Measurements from ENCODE around the gene KCNQ4.

Gene KCNQ4

GRCh38 chr1:40838980-40839942, 55.7 kb downstream of the KCNQ4 start:
- no peak overlapping the region for H3K4me3 ChIP-seq (ENCODE audit: low read depth, low read length)

DNA sequence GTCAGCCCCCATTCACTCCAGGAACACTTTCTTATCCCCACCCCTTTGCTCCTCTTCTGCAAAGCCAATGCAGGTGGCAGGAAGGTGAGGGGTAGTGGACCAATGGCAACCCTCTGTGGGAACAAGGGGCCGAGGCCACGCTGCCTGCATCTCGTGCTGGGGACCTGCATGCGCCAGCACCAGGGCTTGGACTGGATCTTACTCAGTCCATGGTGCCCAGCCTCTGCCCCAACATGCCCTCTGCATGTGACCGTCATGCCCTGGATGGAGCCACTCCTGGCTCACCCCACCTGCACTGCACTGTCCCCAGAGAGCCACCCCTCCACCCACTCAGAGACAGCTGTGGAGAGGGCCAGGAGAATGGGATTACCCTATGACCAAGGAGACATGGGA, 56.4 kb downstream of the KCNQ4 start:
- no peak overlapping the region for H3K4me3 ChIP-seq (ENCODE audit: low read depth, low read length)

- no peak overlapping the region for H3K4me3 ChIP-seq (ENCODE audit: low read depth, low read length)
Measured at GRCh38 chr1:40840526-40841323, 57.1 kb downstream of the KCNQ4 start.

DNA sequence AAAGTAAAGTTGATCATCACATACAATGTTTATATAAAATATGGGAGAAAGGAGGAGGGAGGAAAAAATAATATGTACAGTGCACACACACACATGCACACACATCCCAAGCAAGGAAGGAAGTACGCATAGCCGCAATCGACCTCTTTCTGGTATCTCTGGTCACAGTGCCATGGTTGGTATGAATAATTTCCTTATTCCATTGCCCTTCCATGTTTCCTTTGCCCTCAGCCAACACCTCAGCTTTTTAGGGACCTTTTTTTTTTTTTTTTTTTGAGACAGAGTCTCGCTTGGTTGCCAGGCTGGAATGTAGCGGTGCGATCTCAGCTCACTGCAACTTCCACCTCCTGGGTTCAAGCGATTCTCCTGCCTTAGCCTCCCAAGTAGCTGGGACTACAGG, 58.0 kb downstream of the KCNQ4 start:
- no peak overlapping the region for H3K4me3 ChIP-seq (ENCODE audit: low read depth, low read length)

DNA sequence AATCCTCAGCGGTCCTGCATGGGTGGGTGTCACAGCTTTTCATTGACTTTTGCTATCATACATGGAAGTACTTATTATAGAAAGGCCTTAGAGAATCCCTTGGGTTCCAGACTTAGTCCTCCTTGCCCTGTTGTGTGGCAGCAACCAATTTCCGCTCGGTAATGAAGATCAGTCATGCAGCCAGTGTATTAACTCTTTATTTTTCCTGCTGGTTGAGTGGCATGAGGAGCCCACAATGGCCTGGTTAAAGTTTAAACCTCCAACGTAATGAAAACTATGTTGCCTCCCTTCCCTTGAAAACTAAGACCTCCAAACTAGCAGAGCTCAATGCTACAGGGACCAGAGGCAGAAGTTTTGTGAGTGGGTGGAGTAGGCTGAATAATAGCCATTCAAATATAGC, 58.6 kb downstream of the KCNQ4 start:
- no peak overlapping the region for H3K4me3 ChIP-seq (ENCODE audit: low read depth, low read length)

GRCh38 chr1:40842691-40843090, 59.1 kb downstream of the KCNQ4 start:
- H3K4me3 ChIP-seq (ENCODE audit: low read depth, low read length): no peak overlapping the region

- H3K4me3 ChIP-seq (ENCODE audit: low read depth, low read length): no peak overlapping the region
Measured at GRCh38 chr1:40844079-40844478, 60.5 kb downstream of the KCNQ4 start.

DNA sequence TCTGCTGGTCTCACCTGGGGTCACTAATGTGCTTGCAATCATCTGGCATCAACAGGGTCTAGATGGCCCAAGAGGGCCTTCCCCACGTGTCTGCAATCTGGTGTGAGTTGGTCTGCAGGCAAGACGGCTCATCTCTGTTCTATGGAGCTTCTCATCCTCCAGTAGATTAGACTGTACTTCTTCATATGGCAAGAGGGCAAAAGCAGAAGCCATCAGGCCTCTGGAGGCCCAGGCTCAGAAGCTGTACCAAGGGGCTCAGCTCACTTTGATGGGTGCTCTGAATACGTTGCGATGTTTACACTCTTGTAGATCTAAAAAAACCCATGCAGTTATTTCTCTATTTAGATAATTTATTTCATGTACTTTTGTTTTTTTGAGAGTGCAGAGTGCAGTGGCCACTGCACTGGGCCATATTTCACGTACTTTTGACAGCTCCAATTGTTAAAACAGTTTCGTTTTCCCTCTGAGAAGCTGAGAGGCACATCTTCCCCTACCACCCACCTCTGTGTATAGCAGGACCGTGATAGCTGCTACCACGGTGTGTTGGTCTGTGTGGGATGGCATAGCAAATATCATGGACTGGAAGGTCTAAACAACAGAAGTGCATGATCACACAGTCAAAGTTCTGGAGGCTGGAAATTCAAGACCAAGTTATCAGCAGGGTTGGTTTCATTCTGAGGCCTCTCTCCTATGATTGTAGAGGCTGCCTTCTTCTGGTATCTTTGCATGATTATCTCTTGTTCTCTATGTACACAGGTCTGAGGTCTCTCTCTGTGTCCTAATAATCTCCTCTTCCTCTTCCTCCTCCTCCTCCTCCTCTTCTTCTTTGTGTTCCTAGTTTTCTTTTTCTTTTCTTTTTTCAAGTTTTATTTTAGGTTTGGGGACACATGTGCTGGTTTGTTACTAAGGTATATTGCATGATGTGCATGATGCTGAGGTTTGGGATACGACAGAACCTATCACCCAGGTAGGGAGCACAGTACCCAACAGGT, 61.6 kb downstream of the KCNQ4 start:
- no peak overlapping the region for H3K4me3 ChIP-seq (ENCODE audit: low read depth, low read length)

DNA sequence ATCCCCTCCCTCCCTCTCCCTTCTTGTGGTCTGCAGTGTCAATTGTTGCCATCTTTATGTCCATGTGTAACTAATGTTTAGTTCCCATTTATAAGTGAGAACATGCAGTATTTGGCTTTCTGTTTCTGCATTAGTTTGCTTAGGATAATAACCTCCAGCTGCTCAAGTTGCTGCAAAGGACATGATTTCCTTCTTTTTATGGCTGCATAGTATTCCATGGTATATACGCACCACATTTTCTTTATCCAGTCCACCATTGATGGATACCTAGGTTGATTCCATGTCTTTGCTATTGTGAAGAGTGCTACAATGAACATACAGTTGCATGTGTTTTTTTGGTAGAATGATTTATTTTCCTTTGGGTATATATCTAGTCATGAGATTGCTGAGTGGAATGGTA, 62.3 kb downstream of the KCNQ4 start:
- no peak overlapping the region for H3K4me3 ChIP-seq (ENCODE audit: low read depth, low read length)

DNA sequence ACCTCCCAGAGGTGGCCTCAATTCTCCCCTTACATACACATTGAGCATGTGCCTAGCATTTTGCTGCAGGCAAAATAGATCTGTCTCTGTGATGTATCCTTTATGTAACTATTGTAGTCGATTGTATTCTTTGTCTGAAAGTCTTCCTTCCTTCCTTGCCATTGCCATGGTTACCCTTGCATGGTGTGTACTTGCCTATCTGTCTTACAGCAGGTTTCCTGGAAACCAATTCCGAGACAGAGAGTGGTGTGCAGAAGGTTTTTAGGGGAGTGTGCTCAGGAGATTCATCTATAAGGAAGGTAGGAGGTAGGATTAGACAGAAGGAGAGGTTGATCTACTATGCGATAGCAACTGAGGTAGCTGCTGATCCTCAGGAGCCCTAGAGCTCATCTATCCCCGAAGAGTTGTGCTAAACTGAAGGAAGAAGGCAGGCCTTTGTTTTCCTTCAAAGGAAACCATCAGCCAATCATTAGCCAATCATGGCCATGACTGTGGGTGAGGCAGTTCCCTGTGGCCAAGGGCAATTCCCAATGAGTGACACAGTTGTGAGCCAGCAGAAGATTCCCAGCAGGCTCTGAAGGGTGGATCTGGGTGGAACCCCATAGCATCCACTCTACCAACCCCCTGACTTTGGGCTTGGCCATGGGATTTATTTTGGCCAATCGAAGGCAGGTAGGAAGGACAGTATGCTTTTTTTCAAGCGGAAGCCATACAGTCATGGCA, 63.6 kb downstream of the KCNQ4 start:
- H3K4me3 ChIP-seq (ENCODE audit: low read depth, low read length): no peak overlapping the region

DNA sequence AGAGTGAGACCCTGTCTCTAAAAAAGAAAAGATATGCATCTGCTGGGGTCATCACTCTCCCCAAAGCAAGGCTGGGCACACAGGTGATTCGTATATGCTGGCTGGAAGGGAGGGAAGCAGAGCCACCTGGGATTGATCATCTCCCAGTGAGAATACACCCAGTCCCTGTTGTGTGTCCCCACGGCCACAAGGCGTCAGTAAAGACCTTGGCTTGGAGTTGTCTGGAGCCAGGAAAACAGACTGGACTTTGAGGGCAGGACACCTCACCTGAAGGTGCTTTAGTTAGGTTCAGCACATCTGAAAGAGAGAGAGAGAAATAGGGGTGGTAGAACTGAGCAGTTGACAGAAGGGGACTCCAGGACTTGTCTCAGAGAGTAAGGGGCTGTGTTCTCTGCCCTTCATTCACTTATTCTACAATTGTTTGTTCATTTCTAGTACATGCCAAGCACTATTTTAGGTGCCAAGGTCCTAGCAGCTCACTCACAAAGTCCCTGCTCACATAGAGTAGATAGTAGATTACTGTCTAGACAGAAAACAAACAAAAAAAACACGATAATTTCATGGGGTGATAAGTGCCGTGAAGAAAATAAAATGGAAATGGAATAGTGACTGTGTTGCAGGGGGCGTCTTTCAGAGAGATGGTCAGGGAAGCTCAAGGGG, 65.1 kb downstream of the KCNQ4 start:
- no peak overlapping the region for H3K4me3 ChIP-seq (ENCODE audit: low read depth, low read length)

GRCh38 chr1:40849801-40850592, 66.4 kb downstream of the KCNQ4 start:
- H3K4me3 ChIP-seq (ENCODE audit: low read depth, low read length): no peak overlapping the region

DNA sequence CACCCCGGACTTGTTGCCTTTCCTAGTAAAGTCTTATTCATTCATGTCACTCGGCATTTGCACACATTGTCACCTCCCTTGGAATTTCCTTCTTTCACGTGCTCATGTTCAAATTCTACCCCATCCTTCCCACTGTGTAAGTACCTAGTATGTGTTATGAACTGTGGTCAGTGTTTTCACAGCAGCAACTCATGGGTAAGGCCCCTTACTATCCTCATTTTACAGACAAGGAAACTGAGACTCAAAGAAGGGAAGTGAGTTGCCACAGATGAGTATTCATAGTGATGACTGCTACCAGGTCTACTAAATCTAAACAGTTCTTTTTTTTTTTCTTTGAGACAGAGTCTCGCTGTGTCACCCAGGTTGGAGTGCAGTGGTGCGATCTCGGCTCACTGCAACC, 68.1 kb downstream of the KCNQ4 start:
- H3K4me3 ChIP-seq (ENCODE audit: low read depth, low read length): no peak overlapping the region

- no peak overlapping the region for H3K4me3 ChIP-seq (ENCODE audit: low read depth, low read length)
Measured at GRCh38 chr1:40853113-40853884, 69.7 kb downstream of the KCNQ4 start.

- no peak overlapping the region for H3K4me3 ChIP-seq (ENCODE audit: low read depth, low read length)
Measured at GRCh38 chr1:40853885-40854170, 70.2 kb downstream of the KCNQ4 start.

- H3K4me3 ChIP-seq (ENCODE audit: low read depth, low read length): no peak overlapping the region
Measured at GRCh38 chr1:40855513-40855912, 71.9 kb downstream of the KCNQ4 start.

GRCh38 chr1:40856116-40856515, 72.5 kb downstream of the KCNQ4 start:
- H3K4me3 ChIP-seq (ENCODE audit: low read depth, low read length): no peak overlapping the region

DNA sequence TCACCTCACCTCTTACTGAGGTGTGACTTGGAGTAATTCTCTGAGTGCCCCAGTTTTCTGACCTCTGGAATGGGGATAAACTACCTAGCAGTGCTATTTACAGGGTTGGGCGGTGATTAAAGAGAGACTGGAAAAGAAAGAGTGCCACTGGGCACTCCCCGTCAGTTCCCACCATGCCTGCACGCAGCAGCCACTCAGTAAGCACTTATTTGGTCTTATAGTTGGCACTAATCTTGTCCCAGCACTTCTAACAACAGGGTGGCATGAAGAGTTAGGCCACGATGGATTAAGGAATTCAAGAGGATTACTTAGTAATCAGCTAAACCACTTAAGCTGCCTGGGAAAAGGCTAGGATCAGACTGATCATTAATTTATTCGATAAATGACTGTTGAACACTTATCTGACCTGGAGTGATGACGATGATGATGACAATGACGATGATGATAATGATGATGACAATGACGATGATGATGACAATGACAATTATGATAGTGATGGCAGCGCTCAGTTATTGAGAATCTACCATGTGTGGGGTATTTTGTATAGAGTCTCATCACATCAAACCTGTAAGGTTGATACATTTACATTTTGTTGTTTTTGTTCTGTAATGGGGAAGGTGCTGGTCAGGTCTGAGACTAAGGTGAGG, 73.2 kb downstream of the KCNQ4 start:
- H3K4me3 ChIP-seq (ENCODE audit: low read depth, low read length): no peak overlapping the region

Data from iPS-11a (cell line).